C4-2B (cell line): Measurements from ENCODE around the gene TAPT1.

ENCODE experiments used
- ZFX ChIP-seq: fragments of 450-650 bp; IDR thresholded peaks from 2 replicates; pipeline ENCODE4 v1.6.1; 2017
- TF ChIP-seq, protein P1 (sequence below): fragments of 450-650 bp; conservative IDR thresholded peaks from 2 replicates; pipeline ENCODE4 v1.5.1; 2017; ENCODE audit warnings: mild to moderate bottlenecking

DNA sequence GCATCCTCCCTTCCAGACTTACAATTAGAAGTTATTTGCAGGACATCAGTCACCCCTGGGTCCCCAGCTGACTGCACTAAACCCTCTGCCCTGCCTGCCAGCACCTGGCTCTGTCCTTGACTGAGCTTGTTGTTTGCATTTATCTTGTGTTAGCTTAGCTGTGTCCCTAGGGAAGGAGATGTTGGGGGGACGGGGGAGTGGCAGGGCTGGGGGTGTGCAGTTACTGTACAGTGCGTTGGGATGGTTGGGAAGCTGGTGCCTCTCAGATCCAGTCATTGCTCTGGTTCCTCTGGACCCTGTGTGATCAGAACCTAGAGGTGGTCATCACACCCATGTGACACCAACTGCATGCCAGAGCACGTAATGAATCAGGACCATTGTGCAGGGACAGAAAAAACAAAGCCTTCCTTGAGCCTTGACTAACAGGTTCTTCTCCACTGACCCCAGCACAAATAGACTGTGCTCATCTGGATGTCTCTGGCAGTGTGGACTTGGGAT is 109.7 kb downstream of the TAPT1 start:
- TF ChIP-seq, protein P1, sequence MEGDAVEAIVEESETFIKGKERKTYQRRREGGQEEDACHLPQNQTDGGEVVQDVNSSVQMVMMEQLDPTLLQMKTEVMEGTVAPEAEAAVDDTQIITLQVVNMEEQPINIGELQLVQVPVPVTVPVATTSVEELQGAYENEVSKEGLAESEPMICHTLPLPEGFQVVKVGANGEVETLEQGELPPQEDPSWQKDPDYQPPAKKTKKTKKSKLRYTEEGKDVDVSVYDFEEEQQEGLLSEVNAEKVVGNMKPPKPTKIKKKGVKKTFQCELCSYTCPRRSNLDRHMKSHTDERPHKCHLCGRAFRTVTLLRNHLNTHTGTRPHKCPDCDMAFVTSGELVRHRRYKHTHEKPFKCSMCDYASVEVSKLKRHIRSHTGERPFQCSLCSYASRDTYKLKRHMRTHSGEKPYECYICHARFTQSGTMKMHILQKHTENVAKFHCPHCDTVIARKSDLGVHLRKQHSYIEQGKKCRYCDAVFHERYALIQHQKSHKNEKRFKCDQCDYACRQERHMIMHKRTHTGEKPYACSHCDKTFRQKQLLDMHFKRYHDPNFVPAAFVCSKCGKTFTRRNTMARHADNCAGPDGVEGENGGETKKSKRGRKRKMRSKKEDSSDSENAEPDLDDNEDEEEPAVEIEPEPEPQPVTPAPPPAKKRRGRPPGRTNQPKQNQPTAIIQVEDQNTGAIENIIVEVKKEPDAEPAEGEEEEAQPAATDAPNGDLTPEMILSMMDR = no peak
- TF ChIP-seq ZFX = no peak
